Measurements from ENCODE around the gene ERLEC1.

- TF ChIP-seq POLR2A (IDR thresholded peaks at IDR 0.05), result no peak
- TF ChIP-seq CTCF (IDR thresholded peaks at IDR 0.05), result no peak
Observed at GRCh38 chr2:53739032-53739431, 47.8 kb upstream of the ERLEC1 start.

Data from thyroid gland (tissue), 4 donors.